Measurements from ENCODE around the gene NRP2.

Gene NRP2

DNA sequence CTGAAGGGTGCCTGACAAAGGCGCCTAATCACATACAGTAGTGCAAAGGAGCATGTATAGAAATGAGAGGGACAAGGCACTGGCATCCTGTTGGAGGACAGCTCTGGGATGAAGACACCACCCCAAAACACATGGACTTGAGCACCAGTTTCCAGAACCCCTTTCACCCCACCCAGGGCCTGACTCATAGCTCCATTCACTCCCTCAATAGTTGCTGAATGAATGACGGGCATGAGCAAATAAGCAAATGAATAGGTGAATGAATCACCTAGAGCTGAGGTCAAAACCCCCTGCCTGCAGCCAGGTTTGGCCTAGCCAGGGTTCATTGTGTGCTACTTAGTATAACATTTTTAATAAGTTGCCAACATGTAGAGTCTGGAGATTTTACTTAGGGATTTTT, 66.3 kb downstream of the NRP2 start:
- H2AFZ ChIP-seq (ENCODE audit: low read length, unreplicated experiment): no peak overlapping the region
- peaks cover 7% of the 10 kb centered on the region for H3K4me1 ChIP-seq (ENCODE audit: control insufficient read depth, insufficient read depth, low read length, unreplicated experiment)
- no peak overlapping the region for H3K27ac ChIP-seq (ENCODE audit: low read depth, low read length)
- H3K79me2 ChIP-seq (ENCODE audit: control insufficient read depth, insufficient read depth, low read length, unreplicated experiment): no peaks in the 10 kb centered on the region
- H3K36me3 ChIP-seq (ENCODE audit: insufficient read depth, low read length): no peaks in the 10 kb centered on the region
- no peak overlapping the region for H3K4me3 ChIP-seq (ENCODE audit: low read depth, low read length)
- H3K27me3 ChIP-seq (ENCODE audit: insufficient read depth, low read length): no peaks in the 10 kb centered on the region

DNA sequence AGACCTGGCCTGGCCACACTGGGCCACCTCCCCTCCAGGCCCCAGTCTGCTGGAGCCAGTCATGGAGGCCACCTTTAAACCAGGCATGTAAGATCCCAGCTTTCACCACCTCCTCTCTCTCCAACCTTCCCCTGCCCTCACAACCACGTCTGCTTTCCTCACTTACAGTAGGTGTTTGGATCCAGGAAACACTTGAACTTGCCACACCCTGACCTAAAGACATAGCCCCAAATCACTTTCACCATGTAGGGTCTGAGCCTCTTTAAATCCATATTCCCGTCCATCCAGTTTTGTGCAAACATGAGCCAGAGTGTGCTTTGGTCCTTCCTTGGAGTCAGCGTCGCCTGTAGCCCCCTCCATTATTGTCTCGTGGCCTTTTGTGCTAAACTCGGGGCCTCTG, 66.8 kb downstream of the NRP2 start:
- H3K27ac ChIP-seq (ENCODE audit: low read depth, low read length): no peak overlapping the region
- no peak overlapping the region for H3K4me3 ChIP-seq (ENCODE audit: low read depth, low read length)
- no peaks in the 10 kb centered on the region for H3K79me2 ChIP-seq (ENCODE audit: control insufficient read depth, insufficient read depth, low read length, unreplicated experiment)
- H3K4me1 ChIP-seq (ENCODE audit: control insufficient read depth, insufficient read depth, low read length, unreplicated experiment): peaks cover 8% of the 10 kb centered on the region
- H3K27me3 ChIP-seq (ENCODE audit: insufficient read depth, low read length): no peaks in the 10 kb centered on the region
- no peaks in the 10 kb centered on the region for H3K36me3 ChIP-seq (ENCODE audit: insufficient read depth, low read length)
- H2AFZ ChIP-seq (ENCODE audit: low read length, unreplicated experiment): no peak overlapping the region

DNA sequence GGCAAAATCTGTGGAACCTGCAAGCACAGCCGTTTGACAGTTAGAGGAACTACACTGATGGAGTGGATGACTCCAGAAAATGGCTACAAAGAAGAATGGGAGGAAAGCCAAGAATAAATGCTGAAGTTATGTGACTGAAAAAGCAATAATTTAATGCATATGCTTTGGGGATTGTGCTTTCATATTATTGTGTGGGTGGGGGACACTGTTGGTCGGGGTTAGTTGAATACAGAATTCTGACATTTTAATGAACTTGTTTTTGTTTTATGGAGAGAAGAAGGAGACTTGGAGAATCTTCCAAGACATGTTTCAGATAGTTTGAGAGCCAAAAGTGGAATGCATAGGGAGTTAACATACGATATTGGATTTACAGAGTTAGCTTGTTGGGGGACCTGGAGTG, 68.5 kb downstream of the NRP2 start:
- Histone ChIP-seq H3K36me3 (ENCODE audit: insufficient read depth, low read length) (no peaks in the 10 kb centered on the region), H3K27me3 (ENCODE audit: insufficient read depth, low read length) (no peaks in the 10 kb centered on the region), H3K27ac (ENCODE audit: low read depth, low read length) (no peak overlapping the region), H2AFZ (ENCODE audit: low read length, unreplicated experiment) (no peak overlapping the region), H3K4me3 (ENCODE audit: low read depth, low read length) (no peak overlapping the region), H3K79me2 (ENCODE audit: control insufficient read depth, insufficient read depth, low read length, unreplicated experiment) (no peaks in the 10 kb centered on the region), H3K4me1 (ENCODE audit: control insufficient read depth, insufficient read depth, low read length, unreplicated experiment) (peaks cover 25% of the 10 kb centered on the region)

DNA sequence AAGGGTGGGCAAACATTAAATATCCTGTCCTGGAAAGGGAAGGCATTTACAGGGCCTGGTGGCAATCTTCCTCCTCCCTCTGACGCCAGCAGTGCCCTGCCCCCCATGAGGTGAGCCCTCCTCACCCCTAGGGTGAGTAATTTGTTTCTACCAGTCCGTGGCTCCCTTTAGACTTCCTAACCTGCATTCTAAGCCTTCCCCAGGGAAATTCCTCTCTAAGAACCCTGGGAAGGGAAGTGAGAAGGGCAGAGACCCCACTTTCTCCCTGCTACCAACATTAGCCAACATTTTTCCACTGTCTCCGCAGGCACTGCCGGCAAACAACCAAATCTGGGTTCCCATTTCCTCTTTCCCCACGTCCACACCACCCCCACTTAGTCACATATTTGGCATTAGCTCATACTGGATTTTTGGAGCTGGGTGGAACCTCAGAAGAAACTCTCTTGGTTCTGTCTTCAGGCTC, 69.3 kb downstream of the NRP2 start:
- peaks cover 29% of the 10 kb centered on the region for H3K4me1 ChIP-seq (ENCODE audit: control insufficient read depth, insufficient read depth, low read length, unreplicated experiment)
- no peaks in the 10 kb centered on the region for H3K27me3 ChIP-seq (ENCODE audit: insufficient read depth, low read length)
- no peak overlapping the region for H3K27ac ChIP-seq (ENCODE audit: low read depth, low read length)
- no peak overlapping the region for H3K4me3 ChIP-seq (ENCODE audit: low read depth, low read length)
- no peaks in the 10 kb centered on the region for H3K36me3 ChIP-seq (ENCODE audit: insufficient read depth, low read length)
- H3K79me2 ChIP-seq (ENCODE audit: control insufficient read depth, insufficient read depth, low read length, unreplicated experiment): no peaks in the 10 kb centered on the region
- H2AFZ ChIP-seq (ENCODE audit: low read length, unreplicated experiment): no peak overlapping the region

DNA sequence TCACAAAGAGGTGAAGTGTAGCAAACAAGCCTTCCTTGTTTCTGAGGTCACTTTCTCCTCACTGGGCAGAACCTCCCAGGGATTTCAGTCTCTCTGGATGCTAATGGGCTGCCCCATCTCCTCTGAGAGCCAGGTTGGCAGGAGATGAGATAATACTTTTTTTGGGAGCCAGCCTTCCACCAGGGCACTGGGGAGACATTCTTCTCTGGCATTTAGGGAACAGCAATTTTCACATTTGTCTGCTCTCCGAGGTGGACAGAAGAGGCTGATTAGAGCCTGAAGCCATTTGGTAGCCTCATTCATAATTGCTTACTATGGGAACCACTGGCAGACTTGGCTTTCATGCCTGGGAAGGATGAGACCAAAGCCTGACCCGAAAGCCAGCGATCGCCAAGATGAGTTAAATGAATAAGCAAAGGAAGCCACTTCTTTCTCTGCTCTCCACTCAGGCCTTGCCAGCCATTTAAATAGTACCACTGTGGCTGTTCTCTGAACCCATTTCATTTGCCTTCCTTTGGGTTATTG, 70.1 kb downstream of the NRP2 start:
- Histone ChIP-seq H3K27ac (ENCODE audit: low read depth, low read length) (no peak overlapping the region), H3K4me1 (ENCODE audit: control insufficient read depth, insufficient read depth, low read length, unreplicated experiment) (peaks cover 29% of the 10 kb centered on the region)

DNA sequence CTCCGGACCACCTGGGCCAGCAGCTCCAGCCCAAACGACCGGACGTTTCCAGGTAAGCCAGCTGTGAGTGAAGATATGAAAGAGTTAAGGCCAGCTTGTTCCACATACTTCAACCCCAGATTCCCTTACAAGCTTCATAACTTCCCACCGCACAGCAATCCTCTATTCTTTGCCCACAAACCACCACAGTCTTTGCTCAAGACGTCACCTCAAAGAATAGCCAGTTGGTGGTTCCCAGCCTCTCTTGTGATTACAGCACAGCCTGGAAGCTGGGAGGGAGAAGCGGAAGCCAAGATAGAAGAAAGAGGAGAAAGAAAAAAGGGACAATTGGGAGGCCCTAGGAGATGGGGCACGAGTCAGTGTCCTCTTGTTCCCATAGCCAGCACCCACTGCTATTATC, 70.6 kb downstream of the NRP2 start:
- Histone ChIP-seq H3K79me2 (ENCODE audit: control insufficient read depth, insufficient read depth, low read length, unreplicated experiment) (no peaks in the 10 kb centered on the region), H3K36me3 (ENCODE audit: insufficient read depth, low read length) (no peaks in the 10 kb centered on the region)

More for the DNA sequence above, 70.1 kb downstream of the NRP2 start:
- Histone ChIP-seq H3K4me3 (ENCODE audit: low read depth, low read length) (no peak overlapping the region), H3K79me2 (ENCODE audit: control insufficient read depth, insufficient read depth, low read length, unreplicated experiment) (no peaks in the 10 kb centered on the region), H2AFZ (ENCODE audit: low read length, unreplicated experiment) (no peak overlapping the region), H3K27me3 (ENCODE audit: insufficient read depth, low read length) (no peaks in the 10 kb centered on the region), H3K36me3 (ENCODE audit: insufficient read depth, low read length) (no peaks in the 10 kb centered on the region)

DNA sequence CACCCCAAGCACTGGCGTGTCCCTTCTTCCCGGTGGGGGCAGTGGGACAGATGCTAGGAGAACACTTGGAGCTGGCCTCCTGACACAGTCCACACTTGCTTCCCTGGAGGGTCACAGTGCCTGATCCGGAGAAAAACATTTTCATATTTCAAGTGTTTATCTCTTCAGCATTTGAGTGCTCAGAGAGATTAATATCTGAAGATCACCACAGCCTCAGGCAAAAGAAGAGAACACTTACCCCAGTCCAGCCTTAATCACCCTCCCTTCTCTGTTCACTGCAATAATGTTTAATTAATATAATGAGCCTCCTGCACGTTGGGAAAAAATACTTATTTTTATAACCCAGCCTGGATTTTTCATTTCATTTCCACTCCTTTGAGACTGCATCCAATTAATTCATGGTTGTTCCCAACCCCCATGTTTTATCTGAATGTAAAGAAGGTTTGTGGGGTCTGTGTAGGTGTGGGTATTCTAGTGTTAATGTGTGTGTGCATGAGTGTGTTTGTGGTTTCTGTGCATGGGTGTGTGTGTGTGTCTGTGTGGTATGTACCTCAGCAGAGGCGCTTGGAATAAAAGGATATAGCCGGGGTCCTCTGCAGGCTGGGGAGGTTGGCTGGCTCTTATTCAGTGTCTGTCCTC, 72.1 kb downstream of the NRP2 start:
- H3K36me3 ChIP-seq (ENCODE audit: insufficient read depth, low read length): no peaks in the 10 kb centered on the region
- no peak overlapping the region for H2AFZ ChIP-seq (ENCODE audit: low read length, unreplicated experiment)
- H3K27ac ChIP-seq (ENCODE audit: low read depth, low read length): no peak overlapping the region
- no peaks in the 10 kb centered on the region for H3K27me3 ChIP-seq (ENCODE audit: insufficient read depth, low read length)
- H3K79me2 ChIP-seq (ENCODE audit: control insufficient read depth, insufficient read depth, low read length, unreplicated experiment): no peaks in the 10 kb centered on the region
- peak overlapping the region; percentile 10; the same call in 1 of the 2 replicates for H3K4me3 ChIP-seq (ENCODE audit: low read depth, low read length)
- peaks cover 34% of the 10 kb centered on the region for H3K4me1 ChIP-seq (ENCODE audit: control insufficient read depth, insufficient read depth, low read length, unreplicated experiment)

More for the DNA sequence above, 70.6 kb downstream of the NRP2 start:
- H3K4me1 ChIP-seq (ENCODE audit: control insufficient read depth, insufficient read depth, low read length, unreplicated experiment): peaks cover 35% of the 10 kb centered on the region
- no peak overlapping the region for H3K4me3 ChIP-seq (ENCODE audit: low read depth, low read length)
- no peaks in the 10 kb centered on the region for H3K27me3 ChIP-seq (ENCODE audit: insufficient read depth, low read length)
- no peak overlapping the region for H3K27ac ChIP-seq (ENCODE audit: low read depth, low read length)
- no peak overlapping the region for H2AFZ ChIP-seq (ENCODE audit: low read length, unreplicated experiment)

DNA sequence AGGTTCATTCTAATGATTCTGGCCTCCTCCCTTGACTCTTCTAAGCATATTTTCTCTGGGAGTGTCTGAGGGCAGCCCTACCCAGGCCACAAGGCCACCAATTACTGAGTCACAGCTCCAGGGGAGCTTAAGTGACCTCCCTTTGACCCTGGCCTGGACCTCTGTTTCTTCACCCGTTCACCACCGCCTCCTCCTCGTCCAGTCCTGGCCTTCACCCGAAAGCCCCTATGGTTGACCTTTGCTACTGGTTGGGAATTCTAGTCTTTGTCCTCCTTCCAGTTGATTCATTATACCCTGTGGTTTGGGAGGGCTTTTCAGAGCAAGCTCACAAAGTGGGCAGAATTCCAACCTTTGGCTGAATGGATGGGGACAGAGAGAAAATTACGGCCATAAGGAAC, 72.6 kb downstream of the NRP2 start:
- H2AFZ ChIP-seq (ENCODE audit: low read length, unreplicated experiment): no peak overlapping the region
- no peak overlapping the region; the same call in 1 of the 2 replicates for H3K27ac ChIP-seq (ENCODE audit: low read depth, low read length)
- H3K4me3 ChIP-seq (ENCODE audit: low read depth, low read length): peak overlapping the region; percentile 10; the same call in 1 of the 2 replicates
- no peaks in the 10 kb centered on the region for H3K36me3 ChIP-seq (ENCODE audit: insufficient read depth, low read length)
- H3K4me1 ChIP-seq (ENCODE audit: control insufficient read depth, insufficient read depth, low read length, unreplicated experiment): peaks cover 34% of the 10 kb centered on the region
- no peaks in the 10 kb centered on the region for H3K79me2 ChIP-seq (ENCODE audit: control insufficient read depth, insufficient read depth, low read length, unreplicated experiment)
- no peaks in the 10 kb centered on the region for H3K27me3 ChIP-seq (ENCODE audit: insufficient read depth, low read length)

DNA sequence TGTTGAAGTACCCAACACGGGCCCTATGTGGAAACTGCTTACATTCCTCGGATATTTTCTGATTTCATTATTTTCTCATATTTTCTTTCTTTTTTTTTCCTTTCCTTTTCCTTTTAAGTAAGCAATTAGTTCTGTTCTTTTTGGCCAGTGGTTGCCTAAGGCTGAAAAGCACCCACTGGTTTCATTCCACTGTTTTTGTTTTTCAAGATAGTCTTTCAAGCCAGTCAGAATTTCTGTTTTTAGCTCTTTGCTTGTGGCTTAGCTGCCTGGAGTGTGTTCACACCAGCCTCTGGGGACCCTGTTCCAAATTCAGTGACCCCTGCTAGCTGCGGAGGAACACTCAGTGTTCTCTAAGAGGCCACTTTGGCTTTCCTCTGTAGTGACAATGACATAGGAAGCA, 73.6 kb downstream of the NRP2 start:
- H3K4me3 ChIP-seq (ENCODE audit: low read depth, low read length): no peak overlapping the region
- H3K27ac ChIP-seq (ENCODE audit: low read depth, low read length): no peak overlapping the region
- H3K79me2 ChIP-seq (ENCODE audit: control insufficient read depth, insufficient read depth, low read length, unreplicated experiment): no peaks in the 10 kb centered on the region
- no peak overlapping the region for H2AFZ ChIP-seq (ENCODE audit: low read length, unreplicated experiment)
- H3K27me3 ChIP-seq (ENCODE audit: insufficient read depth, low read length): no peaks in the 10 kb centered on the region
- H3K36me3 ChIP-seq (ENCODE audit: insufficient read depth, low read length): no peaks in the 10 kb centered on the region
- peaks cover 34% of the 10 kb centered on the region for H3K4me1 ChIP-seq (ENCODE audit: control insufficient read depth, insufficient read depth, low read length, unreplicated experiment)

DNA sequence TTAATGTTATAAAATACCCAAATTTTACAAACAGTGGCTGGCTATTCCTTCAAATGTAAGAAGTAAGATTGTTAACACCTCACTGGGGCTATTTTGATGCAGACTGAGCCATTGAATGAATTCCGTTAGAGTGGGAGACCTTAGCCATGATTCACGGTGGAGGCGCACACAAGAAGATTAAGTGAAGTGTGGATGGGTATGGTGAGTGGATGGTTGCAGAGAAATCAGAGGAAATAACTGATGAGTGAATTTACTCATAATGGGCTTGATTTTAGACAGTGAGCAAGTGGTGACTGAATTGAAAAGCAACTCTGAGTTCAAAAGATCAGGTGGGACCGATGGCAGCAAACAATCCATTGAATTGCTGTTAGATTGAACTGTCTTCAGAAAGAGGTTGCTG, 75.0 kb downstream of the NRP2 start:
- Histone ChIP-seq H3K79me2 (ENCODE audit: control insufficient read depth, insufficient read depth, low read length, unreplicated experiment) (no peaks in the 10 kb centered on the region), H2AFZ (ENCODE audit: low read length, unreplicated experiment) (no peak overlapping the region), H3K27ac (ENCODE audit: low read depth, low read length) (no peak overlapping the region), H3K27me3 (ENCODE audit: insufficient read depth, low read length) (no peaks in the 10 kb centered on the region), H3K36me3 (ENCODE audit: insufficient read depth, low read length) (no peaks in the 10 kb centered on the region), H3K4me3 (ENCODE audit: low read depth, low read length) (no peak overlapping the region), H3K4me1 (ENCODE audit: control insufficient read depth, insufficient read depth, low read length, unreplicated experiment) (peaks cover 34% of the 10 kb centered on the region)

DNA sequence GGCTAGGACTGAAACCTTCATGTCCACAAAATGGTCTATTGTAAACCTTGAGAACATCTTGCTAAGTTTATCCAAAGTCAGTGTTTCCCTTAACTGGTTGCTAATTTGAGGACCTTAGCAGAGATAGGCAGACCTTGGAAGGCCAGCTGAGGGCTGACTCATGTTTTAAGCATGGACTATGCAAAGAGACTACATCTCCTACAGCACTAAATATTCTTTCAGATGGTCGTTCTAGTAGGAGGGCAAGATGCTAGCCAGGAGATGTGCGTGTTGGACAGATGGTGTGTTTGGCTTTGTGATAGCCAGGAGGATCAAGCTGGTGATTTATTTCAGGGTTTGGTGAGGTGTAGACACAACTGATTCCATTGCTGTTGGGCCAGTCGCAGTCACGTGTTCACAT, 75.8 kb downstream of the NRP2 start:
- Histone ChIP-seq H3K4me1 (ENCODE audit: control insufficient read depth, insufficient read depth, low read length, unreplicated experiment) (peaks cover 34% of the 10 kb centered on the region), H3K27ac (ENCODE audit: low read depth, low read length) (no peak overlapping the region), H3K36me3 (ENCODE audit: insufficient read depth, low read length) (no peaks in the 10 kb centered on the region), H3K79me2 (ENCODE audit: control insufficient read depth, insufficient read depth, low read length, unreplicated experiment) (no peaks in the 10 kb centered on the region), H3K27me3 (ENCODE audit: insufficient read depth, low read length) (no peaks in the 10 kb centered on the region), H3K4me3 (ENCODE audit: low read depth, low read length) (no peak overlapping the region), H2AFZ (ENCODE audit: low read length, unreplicated experiment) (no peak overlapping the region)
